ENCODE measurements around the gene SMARCA2.
A peak's percentile ranks its signal among the peaks of the same experiment; 100 is the strongest.

Gene SMARCA2

GRCh38 chr9:2150338-2150737 is 135.2 kb downstream of the SMARCA2 start:
- DNase-seq = no peak

- DNase-seq = no peak
Observed at GRCh38 chr9:2151171-2151570, 136.0 kb downstream of the SMARCA2 start.

GRCh38 chr9:2152966-2153629 is 138.0 kb downstream of the SMARCA2 start:
- DNase-seq = no peak

GRCh38 chr9:2153630-2154217 is 138.6 kb downstream of the SMARCA2 start:
- DNase-seq = no peak

- no peak for DNase-seq
Observed at GRCh38 chr9:2154731-2155130, 139.6 kb downstream of the SMARCA2 start.

GRCh38 chr9:2155966-2156365 is 140.8 kb downstream of the SMARCA2 start:
- no peak for DNase-seq

- DNase-seq = peak; percentile 68
Observed at GRCh38 chr9:2157277-2158110, 142.3 kb downstream of the SMARCA2 start.

GRCh38 chr9:2158111-2158610 is 143.0 kb downstream of the SMARCA2 start:
- peak; percentile 74 for DNase-seq

GRCh38 chr9:2158766-2159430 is 143.8 kb downstream of the SMARCA2 start:
- no peak for DNase-seq

GRCh38 chr9:2159521-2160454 is 144.6 kb downstream of the SMARCA2 start:
- DNase-seq = no peak

- DNase-seq = no peak
Observed at GRCh38 chr9:2161661-2162060, 146.5 kb downstream of the SMARCA2 start.

GRCh38 chr9:2163231-2163885 is 148.2 kb downstream of the SMARCA2 start:
- DNase-seq = no peak

- no peak for DNase-seq
Observed at GRCh38 chr9:2164268-2164667, 149.1 kb downstream of the SMARCA2 start.

- DNase-seq = no peak
Observed at GRCh38 chr9:2166203-2166602, 151.1 kb downstream of the SMARCA2 start.

GRCh38 chr9:2169035-2169434 is 153.9 kb downstream of the SMARCA2 start:
- DNase-seq = no peak

GRCh38 chr9:2170722-2171121 is 155.6 kb downstream of the SMARCA2 start:
- DNase-seq = no peak

- DNase-seq = no peak
Observed at GRCh38 chr9:2173170-2173569, 158.0 kb downstream of the SMARCA2 start.

- no peak for DNase-seq
Observed at GRCh38 chr9:2173861-2174260, 158.7 kb downstream of the SMARCA2 start.

- DNase-seq = no peak
Observed at GRCh38 chr9:2174306-2174705, 159.2 kb downstream of the SMARCA2 start.

GRCh38 chr9:2174911-2175310 is 159.8 kb downstream of the SMARCA2 start:
- DNase-seq = no peak

- no peak for DNase-seq
Observed at GRCh38 chr9:2177121-2177520, 162.0 kb downstream of the SMARCA2 start.

All from activated CD4-positive, alpha-beta T cell treated with anti-CD3 and anti-CD28 coated beads, Interleukin-2, Interleukin-6, amounts not matched to agents 100 ng/mL and 50 ng/mL, durations not matched to agents 16 hours and 8 hours (primary cell).